NCI-H748 (cell line): ENCODE data around the gene CEP164.
"Not testable (repeated sequence)": the region's sequence is repeated elsewhere in the genome, so short reads cannot be mapped to it uniquely, and the experiment has no call there.

Source experiments
- DNase-seq: peaks from one replicate; lab custom pipeline; 2025; ENCODE audit not compliant: unreplicated experiment; lab: John Stamatoyannopoulos, UW

The CEP164 gene

DNA sequence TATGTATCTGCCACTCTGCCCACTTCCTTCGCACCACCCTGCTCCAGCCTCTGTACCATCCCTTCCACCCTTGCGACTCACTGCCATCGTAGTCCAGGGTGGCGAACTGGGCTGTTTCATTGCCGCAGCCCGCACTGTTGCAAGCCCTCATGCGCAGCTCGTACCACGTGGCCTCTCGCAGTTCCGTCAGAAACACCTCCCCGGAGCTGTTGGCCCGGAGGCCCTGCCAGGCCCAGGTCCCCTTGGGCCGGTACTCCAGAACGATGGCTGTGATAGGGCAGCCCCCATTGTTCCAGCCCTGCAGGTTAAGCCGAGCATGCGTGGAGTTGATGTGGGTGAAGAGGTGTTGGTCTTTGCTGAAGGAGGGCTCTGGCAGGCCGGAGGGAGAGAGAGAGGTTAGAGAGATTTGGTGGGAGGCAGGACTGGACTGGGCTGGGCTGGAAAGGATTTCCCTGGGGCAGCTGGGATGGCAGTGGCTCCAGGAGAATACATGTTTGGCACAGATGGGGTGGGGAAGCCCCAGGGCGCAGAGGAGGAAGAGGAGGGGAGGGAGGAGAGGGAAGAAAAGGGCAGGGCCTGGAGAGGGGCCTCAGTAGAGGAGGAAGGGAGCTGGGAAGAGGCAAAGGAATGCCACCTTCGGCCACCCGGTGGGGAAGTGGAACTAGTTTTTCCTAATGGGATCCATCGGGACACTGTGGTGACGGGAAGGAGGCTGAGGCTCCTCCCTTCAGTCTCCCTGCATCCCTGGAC, 109.6 kb downstream of the CEP164 start:
- no peak for DNase-seq

DNA sequence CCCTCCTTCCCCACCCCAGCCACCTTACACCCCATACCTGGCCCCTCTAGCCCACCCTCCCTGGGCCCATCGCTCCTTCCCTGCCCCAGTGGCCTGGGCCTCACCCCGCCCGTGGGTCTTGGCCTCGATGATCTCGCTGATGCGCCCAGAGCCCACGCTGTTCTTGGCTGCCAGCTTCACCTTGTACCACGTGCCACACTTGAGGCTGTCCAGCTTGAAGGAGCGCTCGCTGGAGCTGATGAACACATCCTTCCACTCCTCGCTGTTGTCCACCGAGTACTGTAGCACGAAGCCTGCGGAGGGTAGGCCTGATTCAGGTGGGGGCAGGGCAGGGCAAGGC, 110.1 kb downstream of the CEP164 start:
- no peak for DNase-seq

DNA sequence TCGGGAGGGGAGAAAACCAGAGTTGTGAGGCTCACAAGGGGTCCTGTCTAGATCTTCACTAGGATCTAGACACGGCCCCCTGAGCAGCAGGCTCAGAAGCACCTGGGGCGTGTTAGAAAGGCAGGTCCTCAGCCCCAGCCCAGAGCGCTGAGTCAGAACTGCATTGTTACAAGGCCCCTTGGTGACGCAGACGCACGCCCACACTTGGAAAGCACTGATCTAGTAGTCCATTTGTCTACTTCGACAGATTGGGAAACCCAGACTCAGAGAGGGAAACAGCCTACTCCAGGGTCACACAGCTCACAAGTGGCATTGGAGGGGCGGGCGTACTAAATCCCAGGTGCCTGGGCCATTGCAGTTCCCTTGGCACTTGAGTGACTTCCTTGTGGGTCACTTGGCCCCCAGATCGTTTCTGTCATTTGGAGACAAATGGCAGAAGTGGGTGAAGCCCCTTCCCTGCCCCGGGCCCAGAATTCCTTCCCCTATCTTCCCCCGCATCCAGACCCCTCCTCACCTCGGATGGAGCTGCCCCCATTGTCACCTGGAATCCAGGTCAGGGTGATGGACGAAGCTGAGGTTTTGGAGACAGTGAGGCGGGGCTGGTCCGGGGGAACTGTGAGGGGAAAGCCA, 110.8 kb downstream of the CEP164 start:
- DNase-seq = no peak

DNA sequence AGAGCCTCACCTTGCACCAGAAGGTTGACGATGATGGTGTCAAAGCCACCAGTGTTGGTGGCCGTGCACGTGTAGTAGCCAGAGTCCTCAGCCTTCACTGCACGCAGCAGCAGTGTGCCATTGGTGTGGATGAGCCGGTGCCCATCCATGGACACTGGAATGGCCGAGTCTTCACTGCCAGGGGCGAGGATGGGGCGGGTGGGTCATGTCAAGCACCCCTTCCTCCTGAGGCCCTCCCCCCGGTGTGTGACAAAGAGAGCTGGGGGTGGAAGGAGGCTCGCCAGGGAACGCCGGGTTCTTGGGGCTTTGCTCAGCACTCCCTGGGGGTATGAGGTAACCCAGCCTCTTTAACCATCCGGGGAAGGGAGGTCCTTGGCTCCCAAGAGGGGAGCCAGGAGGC, 111.6 kb downstream of the CEP164 start:
- DNase-seq = no peak

DNA sequence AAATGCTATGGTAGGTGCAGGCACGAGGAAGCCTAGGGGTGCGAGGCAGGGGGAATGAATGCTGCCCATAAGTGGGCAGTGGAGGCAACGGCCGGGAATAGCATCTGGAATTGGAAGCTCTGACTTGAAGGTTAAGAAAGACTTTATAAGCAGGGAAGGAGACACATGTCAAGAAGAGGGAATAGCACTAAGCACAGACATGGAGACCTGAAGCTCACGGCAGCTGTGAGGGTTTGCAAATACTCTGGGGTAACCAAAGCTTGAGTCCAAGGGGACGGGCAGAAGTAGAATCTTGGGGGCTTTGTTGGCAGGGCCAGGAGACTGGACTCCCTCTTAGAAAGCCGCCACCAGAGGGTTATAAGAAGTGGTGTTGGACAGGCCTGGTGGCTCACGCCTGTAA, 112.6 kb downstream of the CEP164 start:
- no peak for DNase-seq

DNA sequence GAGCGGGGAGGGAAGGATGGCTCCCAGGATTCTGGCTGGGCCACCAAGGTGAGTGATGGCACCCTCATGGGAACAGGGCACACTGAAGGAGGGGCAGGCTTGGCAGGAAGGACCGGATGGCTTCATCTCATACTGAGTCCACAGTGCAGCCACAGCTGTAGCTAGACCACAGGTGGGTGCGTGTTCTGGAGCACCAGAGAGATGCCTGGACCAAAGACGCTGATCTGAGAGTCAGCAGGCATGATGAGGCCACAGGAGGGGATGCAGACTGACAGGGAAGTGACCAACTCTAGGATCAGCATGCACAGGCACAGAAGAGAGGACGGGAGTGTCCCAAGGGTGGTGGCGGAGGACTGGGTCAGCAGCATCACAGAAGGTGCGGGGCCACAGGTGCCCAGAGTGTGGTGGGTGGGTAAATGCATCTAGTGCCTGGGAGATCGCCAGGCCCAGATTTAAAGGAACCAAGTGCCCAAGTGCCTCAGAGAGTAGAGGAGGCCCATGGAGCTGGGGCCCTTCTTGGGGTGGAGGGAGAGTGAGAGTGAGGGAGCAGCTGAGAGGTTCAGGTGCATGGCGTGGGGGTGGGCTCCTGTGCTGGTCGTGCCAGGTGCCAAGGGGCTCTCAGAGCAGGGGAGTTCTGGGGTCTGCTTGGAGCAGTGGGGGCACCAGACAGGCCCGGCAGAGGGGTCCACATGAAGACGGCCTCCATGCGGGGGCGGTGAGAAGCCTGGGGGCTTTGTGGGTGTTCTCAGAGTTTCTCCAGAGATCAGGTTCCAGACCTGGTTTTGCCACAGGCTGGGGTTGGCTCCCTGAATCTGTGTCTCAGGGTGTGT, 113.7 kb downstream of the CEP164 start:
- no peak for DNase-seq

DNA sequence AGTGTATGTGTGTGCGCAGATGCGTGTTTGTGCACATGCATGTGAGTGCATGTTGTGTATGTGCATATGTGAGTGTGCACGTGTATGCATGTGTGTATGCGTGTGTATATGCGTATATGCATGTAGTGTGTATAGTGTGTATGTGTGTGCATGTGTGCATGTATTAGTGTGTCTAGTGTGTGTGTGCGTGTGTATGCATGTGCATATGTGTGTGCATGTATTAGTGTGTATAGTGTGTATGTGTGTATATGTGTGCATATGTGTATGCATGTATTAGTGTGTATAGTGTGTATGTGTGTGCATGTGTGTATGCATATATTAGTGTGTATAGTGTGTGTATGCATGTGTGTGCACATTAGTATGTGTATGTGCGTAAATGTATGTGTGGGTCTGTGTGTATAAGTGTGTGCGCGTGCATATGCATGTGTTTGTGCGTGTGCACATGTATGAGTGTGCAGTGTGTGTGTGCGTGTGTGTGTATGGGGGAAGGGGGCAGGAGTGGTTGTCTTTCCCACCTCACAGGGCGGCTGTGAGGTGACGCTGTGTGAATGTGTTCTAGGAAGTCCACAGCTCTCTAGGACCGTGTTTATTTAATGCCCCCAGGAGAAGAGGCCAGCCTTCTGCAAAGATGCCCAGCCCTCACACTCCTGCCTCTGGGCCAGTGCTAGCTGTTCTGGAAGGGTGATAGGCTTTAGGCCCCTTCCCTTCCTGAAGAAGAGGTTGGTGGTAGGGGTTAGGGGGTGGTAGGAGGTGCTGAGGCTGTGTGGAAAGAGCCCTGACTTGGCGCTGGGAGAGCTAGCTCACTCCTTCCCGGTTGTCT, 114.6 kb downstream of the CEP164 start:
- no peak for DNase-seq

DNA sequence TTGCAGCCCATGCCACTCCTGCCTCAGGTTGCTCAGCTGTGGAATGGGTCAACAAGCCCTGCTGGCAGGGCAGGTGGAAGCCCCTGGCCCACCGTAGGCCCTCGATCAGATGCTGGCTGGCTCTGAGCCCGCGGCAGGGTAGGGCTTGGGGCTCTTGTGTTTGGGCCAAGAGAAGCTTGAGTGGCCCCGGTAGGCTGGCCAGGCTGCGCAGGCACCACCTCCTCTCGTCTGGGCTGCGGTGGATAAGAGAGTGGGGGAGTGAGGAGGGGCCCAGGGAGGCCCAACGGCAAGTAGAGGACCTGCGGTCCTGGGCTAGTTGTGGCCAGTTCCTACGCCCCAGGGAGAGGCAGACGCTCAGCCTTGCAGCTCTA, 115.2 kb downstream of the CEP164 start:
- DNase-seq = no peak

DNA sequence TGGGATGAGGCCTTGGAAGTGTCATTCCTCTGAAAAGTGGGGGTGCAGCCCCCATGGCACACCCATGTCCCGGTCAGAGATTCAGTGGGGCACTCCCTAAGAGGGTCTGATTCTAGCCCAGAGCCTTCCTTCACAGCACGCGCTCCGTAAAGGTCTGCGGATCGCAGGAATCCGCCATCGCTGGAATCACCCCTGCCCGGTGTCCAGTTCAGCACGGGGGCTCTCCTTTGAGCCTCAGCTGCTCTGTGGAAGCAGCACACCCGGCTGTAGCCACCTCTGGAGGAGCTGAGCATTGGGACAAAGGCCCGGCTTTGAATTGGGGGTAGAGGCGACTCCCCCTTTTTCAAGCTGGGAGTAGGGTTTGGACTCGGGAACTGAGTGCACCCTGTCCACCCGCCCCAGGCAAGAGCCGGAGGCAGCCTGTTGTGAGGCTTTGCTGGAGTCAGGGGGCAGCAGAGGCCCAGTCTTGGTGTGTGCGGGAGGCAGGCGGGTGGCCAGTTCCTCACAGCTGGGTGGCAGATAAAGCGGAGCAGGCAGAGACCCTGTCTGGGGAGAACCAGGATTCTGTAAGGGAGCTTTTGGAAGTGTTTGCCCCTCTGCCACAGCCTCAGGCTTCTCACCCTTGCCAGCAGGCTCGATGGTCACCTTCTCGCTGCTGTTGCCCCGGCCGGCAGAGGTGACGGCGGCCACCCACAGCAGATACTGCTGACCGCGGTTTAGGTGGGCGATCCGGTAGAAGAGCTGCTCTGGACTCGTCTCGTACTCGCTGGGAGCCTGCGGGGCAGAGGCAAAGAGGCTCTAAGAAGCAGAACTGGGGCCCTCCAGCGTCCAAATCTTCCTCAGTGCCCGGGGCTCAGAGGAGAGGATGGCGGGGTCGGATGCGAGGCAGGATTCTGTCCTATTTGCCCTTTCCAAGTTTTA, 115.9 kb downstream of the CEP164 start:
- DNase-seq = peak; percentile 64

DNA sequence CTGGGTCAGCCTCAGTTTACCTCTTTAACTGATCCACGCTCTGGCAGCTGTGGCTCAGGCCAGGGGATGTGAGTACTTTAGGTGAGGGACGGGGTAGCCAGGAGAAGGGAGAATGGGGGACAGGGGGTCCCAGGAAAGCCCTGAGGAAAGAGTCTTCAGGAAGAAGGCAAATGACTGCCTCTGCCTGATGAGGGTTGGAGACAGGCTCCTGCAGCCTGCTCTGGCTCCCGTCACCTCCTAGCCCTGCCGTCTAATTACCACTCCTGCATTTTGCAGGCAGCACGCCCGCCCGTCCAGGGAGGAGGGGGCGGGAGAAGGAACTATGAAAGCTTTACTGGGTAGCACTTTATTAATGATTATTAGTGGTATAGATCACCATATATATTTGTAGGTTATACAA, 116.6 kb downstream of the CEP164 start:
- peak; percentile 34 for DNase-seq

DNA sequence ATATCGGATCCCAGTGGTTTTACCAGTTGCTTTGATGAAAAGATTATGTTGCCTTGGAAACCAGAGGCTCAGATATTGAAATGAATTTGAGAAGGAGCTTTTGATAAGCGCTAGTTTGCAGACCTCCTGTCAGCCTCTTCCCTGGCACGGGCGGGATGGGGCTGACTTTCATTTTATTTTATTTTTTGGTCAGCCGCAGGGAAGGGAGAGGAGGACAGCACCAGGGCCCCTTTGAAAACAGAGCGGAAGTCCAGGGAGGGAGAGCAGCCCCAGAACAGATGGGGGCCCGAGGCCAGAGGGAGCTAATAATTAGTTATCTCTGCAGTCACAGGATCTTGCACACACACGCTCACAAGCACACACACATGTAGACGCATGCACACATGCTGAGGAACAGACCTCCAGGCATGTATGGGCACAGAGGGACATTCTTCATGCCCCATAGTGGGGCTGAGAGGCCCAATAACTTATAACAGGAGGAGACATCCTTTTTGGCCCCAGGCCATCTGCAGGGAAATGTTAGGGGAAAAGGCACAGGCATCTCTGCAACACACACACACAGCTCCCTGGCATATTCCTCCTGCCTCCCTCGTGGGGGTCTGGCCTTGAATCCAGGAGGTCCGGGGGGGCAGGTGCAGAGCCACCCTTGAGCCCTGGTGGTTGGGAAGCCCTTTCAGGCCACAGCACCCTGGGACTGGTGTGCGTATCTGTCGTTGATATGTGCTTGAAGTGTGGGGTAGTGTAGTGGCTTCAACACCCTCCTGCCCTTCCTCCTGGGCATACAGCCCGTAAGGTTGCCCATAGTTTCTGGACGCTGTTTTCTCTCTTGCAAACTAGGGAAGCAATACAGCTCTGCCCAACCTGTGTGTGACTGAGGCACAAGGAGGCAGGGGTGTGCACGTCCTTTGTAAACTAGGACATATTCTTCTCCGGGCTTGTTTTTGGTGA, 117.3 kb downstream of the CEP164 start:
- peak; percentile 34 for DNase-seq

DNA sequence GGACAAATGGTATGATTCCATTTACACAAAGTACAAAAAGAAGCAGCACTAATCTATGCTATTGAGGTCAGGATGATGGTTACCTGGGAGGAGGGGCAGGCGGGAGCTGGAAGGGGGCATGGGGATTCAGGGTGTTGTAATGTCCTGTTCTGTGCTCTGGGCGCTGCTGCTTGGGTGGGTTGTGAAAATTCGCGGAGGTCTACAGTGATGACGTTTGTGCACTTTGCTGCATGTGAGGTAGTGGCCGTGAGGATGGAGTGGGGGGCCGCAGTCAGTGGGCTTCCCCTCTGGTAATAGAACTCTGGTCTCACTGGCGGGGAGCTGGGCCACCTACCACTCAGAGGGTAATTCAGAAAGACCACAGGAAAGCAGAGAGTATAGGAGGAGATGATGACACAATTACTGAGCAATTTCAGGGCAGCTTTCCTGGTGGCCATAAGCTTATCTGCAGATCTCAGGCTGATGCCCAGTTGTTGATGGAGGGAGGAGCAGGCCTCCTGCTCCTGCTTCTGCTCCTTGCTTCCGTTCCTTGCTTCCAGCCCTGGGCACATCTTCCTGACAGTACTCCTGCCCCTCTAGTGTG, 121.5 kb downstream of the CEP164 start:
- no peak for DNase-seq

DNA sequence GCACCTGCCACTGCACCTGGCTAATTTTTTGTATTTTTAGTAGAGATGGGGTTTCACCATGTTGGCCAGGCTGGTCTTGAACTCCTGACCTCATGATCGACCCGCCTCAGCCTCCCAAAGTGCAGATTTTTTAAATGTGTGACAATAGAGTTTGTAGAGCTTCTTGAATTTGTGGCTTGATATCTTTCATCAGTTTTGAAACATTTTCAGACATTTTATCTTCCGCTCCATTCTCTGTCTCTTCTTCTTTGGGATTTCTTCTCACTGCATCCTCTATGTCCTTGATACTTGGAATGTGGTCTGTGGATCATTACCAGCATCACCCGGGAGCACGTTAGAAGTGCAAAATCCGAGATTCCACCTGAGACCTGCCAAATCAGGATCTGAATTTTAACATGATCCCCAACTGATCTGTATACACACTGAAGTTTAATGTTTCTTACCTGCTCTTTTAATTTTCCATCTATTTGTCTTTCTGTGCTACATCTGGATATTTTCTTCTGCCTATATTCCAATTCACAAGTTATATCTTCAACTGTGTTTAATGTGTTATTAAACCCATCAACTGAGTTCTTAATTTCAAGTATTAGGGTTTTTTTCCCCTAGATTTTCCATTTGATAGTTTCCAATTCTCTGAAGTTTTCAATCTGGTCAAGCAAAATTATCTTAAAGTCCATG, 126.4 kb downstream of the CEP164 start:
- no peak for DNase-seq

DNA sequence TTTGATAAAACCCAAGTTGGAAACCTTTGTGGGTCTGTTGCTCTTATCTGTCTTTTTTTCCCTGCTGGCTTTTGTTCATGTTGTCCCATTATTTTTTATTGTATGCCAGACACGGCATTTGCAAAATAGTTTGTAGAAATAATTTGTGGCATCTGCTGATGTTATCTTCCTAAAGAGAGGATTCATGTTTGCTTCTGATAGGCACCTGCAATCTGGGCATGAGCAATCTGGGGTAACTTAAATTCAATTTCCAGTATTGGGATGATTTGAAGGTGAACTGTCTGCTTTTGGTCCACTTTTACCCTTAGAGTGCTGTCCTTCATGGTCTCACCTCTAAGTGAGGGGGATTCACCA, 126.9 kb downstream of the CEP164 start:
- DNase-seq = no peak

DNA sequence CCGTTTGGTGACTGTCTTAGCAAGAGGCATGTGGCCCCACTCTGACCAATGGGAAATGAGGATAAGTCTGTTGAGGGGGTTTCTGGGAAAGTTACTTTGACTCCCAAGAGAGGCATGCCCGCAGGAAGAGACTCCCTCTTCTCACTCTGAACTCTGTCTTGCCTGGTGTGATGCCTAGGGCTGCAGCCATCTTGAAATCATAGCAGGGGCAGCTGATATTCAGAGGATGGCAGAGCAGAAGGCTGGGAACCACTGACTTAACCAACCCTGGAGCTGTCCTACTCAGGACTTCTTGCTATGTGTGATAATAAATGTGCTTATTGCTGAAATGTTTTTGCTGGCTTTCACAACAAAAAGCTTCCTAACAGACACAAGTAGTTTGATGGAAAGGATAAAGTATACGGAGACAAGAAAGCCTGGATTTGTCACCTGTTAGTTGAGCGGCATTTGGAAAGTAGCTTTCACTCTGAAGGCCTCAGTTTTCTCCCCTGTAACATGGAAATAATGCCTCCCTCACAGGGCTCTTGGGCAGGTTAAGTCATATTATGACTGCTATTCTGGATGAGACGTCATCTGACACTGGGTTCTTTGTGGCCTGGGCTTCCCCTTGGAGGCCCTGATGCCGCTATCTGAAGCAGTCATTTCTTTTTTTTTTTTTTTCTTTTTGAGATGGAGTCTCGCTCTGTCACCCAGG, 128.5 kb downstream of the CEP164 start:
- no peak for DNase-seq

DNA sequence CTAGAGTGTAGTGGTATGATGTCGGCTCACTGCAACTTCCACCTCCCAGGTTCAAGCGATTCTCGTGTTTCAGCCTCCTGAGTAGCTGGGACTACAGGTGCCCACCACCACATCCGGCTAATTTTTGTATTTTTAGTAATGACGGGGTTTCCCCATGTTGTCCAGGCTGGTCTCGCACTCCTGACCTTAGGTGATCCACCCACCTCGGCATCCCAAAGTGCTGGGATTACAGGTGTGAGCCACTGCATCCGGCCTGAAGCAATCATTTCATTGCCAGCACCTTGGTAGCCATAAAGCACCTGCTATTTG, 129.0 kb downstream of the CEP164 start:
- DNase-seq = not testable (repeated sequence)

DNA sequence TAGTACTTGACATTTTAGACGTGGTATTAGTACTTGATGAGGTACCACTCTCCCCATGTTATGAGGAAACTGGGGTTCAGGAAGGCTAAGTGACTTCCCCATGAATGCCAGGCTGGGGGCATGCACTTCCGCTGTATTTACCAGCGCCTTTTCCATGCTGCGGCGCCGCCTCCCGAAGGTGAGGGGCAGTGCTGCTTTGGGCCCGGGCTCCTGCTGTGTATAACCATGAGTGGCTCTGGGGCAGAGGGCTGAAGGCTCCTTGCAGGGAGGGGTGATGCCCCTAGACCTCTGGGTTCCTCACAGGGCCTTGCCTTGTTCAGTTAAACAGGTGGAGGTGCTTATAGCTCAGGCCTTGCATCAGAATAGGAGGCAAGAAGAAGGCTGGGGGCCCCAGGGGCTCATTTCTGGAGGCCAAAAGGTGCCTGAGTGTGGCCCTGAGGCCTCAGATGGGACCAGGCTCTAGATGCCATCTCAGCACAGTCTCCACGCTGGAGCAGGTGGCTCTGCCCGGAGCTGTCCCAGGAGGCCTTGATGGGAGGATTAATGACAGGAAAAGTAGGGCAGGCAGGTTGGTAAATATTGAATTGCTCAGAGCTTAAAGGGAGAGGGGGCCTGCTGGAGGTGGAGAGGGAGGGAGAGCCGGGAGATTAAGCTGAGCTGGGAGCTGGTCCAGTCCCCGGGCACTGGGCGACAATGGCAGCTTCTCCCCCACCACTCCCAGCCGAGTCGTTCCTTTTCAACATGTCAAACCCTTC, 129.6 kb downstream of the CEP164 start:
- DNase-seq = peak; percentile 69
